Measurements from ENCODE around the gene OCA2. TPM values are rescaled to one million over a fixed set of nuclear protein-coding genes. Genes with fewer than 3 reads are reported as not detected.

Gene OCA2
- polyA plus RNA-seq, 1 donor (not counting 4 experiments of a cell fraction or from before 2014, with no cell fraction given) = 0.05 TPM

GRCh38 chr15:27912283-27912682 lies 186.8 kb downstream of the OCA2 start:
- H3K4me1 ChIP-seq (ENCODE audit: control insufficient read depth, extremely low read depth, insufficient read depth, low read length) = no peaks in the 10 kb centered on the region
- H3K9ac ChIP-seq (ENCODE audit: control insufficient read depth, extremely low read depth, insufficient read depth, low read length) = no peak overlapping the region
- no peak overlapping the region for H3K4me3 ChIP-seq (ENCODE audit: control insufficient read depth in 2 of 3, extremely low read depth in 1 of 3, insufficient read depth in 2 of 3, low read depth in 1 of 3, low read length in 3 of 3)
- no peak overlapping the region for H3K27ac ChIP-seq (ENCODE audit: control insufficient read depth, insufficient read depth, low read length)
- H3K36me3 ChIP-seq (ENCODE audit: control insufficient read depth in 2 of 2, extremely low read depth in 1 of 2, insufficient read depth in 2 of 2, low read length in 2 of 2) = no peaks in the 10 kb centered on the region
- no peak overlapping the region for H2AFZ ChIP-seq (ENCODE audit: control insufficient read depth, low read length)
- FAIRE-seq (no peak), DNase-seq (ENCODE audit: low read depth, low spot score) (no peak)
- no peaks in the 10 kb centered on the region for H3K79me2 ChIP-seq (ENCODE audit: control insufficient read depth, insufficient read depth, low read length)
- no peaks in the 10 kb centered on the region for H3K9me1 ChIP-seq (ENCODE audit: control insufficient read depth, extremely low read depth, insufficient read depth, low read length)
- H3K27me3 ChIP-seq (ENCODE audit: control insufficient read depth, extremely low read depth, insufficient read depth, low read length) = no peaks in the 10 kb centered on the region
- no peaks in the 10 kb centered on the region for H4K20me1 ChIP-seq (ENCODE audit: control insufficient read depth, extremely low read depth, insufficient read depth, low read length)
- TF ChIP-seq EZH2 (IDR thresholded peaks at IDR 0.05; ENCODE audit: low read length) = no peak
- TF ChIP-seq, protein P1, sequence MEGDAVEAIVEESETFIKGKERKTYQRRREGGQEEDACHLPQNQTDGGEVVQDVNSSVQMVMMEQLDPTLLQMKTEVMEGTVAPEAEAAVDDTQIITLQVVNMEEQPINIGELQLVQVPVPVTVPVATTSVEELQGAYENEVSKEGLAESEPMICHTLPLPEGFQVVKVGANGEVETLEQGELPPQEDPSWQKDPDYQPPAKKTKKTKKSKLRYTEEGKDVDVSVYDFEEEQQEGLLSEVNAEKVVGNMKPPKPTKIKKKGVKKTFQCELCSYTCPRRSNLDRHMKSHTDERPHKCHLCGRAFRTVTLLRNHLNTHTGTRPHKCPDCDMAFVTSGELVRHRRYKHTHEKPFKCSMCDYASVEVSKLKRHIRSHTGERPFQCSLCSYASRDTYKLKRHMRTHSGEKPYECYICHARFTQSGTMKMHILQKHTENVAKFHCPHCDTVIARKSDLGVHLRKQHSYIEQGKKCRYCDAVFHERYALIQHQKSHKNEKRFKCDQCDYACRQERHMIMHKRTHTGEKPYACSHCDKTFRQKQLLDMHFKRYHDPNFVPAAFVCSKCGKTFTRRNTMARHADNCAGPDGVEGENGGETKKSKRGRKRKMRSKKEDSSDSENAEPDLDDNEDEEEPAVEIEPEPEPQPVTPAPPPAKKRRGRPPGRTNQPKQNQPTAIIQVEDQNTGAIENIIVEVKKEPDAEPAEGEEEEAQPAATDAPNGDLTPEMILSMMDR (optimal IDR thresholded peaks at IDR 0.05 in 1 of 3, IDR thresholded peaks at IDR 0.05 in 1 of 3, conservative IDR thresholded peaks at IDR 0.05 in 1 of 3; ENCODE audit: extremely low read depth in 1 of 3, insufficient read depth in 2 of 3, low read length in 3 of 3) = no peak
- dilution Hi-C loops (cut with MboI; ENCODE audit: extremely low pct_ligation_motif_present, low sequenced_read_pairs) = no loop called here
- H3K9me3 ChIP-seq (ENCODE audit: control insufficient read depth, low read depth, low read length) = no peaks in the 10 kb centered on the region
- no peak overlapping the region for H3K4me2 ChIP-seq (ENCODE audit: control insufficient read depth, extremely low read depth, insufficient read depth, low read depth, low read length)

GRCh38 chr15:27906802-27907201 lies 192.3 kb downstream of the OCA2 start:
- dilution Hi-C loops (cut with MboI; ENCODE audit: extremely low pct_ligation_motif_present, low sequenced_read_pairs) = no loop called here
- Histone ChIP-seq H3K79me2 (ENCODE audit: control insufficient read depth, insufficient read depth, low read length) (no peaks in the 10 kb centered on the region), H3K27ac (ENCODE audit: control insufficient read depth, insufficient read depth, low read length) (no peak overlapping the region), H3K4me3 (ENCODE audit: control insufficient read depth in 2 of 3, extremely low read depth in 1 of 3, insufficient read depth in 2 of 3, low read depth in 1 of 3, low read length in 3 of 3) (no peak overlapping the region), H3K4me2 (ENCODE audit: control insufficient read depth, extremely low read depth, insufficient read depth, low read depth, low read length) (no peak overlapping the region), H3K9me1 (ENCODE audit: control insufficient read depth, extremely low read depth, insufficient read depth, low read length) (no peaks in the 10 kb centered on the region), H3K9me3 (ENCODE audit: control insufficient read depth, low read depth, low read length) (no peaks in the 10 kb centered on the region), H3K4me1 (ENCODE audit: control insufficient read depth, extremely low read depth, insufficient read depth, low read length) (no peaks in the 10 kb centered on the region), H2AFZ (ENCODE audit: control insufficient read depth, low read length) (no peak overlapping the region), H3K9ac (ENCODE audit: control insufficient read depth, extremely low read depth, insufficient read depth, low read length) (no peak overlapping the region), H3K36me3 (ENCODE audit: control insufficient read depth in 2 of 2, extremely low read depth in 1 of 2, insufficient read depth in 2 of 2, low read length in 2 of 2) (no peaks in the 10 kb centered on the region), H3K27me3 (ENCODE audit: control insufficient read depth, extremely low read depth, insufficient read depth, low read length) (no peaks in the 10 kb centered on the region), H4K20me1 (ENCODE audit: control insufficient read depth, extremely low read depth, insufficient read depth, low read length) (no peaks in the 10 kb centered on the region)
- no peak for TF ChIP-seq EZH2 (IDR thresholded peaks at IDR 0.05; ENCODE audit: low read length)
- TF ChIP-seq, protein P1 (optimal IDR thresholded peaks at IDR 0.05 in 1 of 3, IDR thresholded peaks at IDR 0.05 in 1 of 3, conservative IDR thresholded peaks at IDR 0.05 in 1 of 3; ENCODE audit: extremely low read depth in 1 of 3, insufficient read depth in 2 of 3, low read length in 3 of 3) = no peak
- DNase-seq (ENCODE audit: low read depth, low spot score) (no peak), FAIRE-seq (no peak)
